ENCODE measurements around the gene ABLIM3. TPM values are rescaled to one million over a fixed set of nuclear protein-coding genes. Genes with fewer than 3 reads are reported as not detected.
A peak's percentile ranks its signal among the peaks of the same experiment; 100 is the strongest.

Gene ABLIM3
- total RNA-seq, 2 experiments from 2014 or later: 0.07 TPM; not detected in 1

GRCh38 chr5:149162401-149163084 is 21.2 kb downstream of the ABLIM3 start:
- ChIA-PET POLR2A (no interaction called here), CTCF (interaction anchor here (0.7 kb wide), 1 partner anchor 23 kb away, joined by 3 read pairs; no protein-coding TSS in a partner anchor)
- Mint-ChIP-seq H3K36me3 (ENCODE audit: low read depth) (no peaks in the 10 kb centered on the region), H3K9me3 (ENCODE audit: low read depth) (no peaks in the 10 kb centered on the region), H3K4me1 (no peaks in the 10 kb centered on the region), H3K27ac (no peak overlapping the region), H3K4me3 (no peak overlapping the region), H3K27me3 (no peaks in the 10 kb centered on the region)
- DNase-seq: no peak
- no peak for ATAC-seq
- intact Hi-C loops (cut with DNase I, micrococcal nuclease): no loop called here

DNA sequence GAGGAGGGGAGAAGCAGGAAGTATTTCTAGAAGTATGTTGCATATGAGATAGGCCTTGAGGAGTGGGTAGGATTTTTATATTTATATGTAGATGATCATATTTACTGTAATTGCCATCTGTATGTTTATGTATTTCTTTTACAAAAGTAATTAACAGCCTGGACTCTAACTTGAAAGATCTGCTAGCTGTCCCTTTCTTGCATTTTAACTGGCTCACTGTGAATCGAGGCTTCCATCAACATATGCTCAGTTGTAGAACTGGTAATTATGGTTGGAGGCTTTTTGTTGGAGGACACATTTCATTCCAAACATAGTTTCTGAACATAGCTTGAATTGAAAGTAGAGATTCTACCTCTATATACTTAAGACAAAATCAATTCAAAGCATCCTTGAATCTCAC is 23.4 kb downstream of the ABLIM3 start:
- H3K4me1 Mint-ChIP-seq: no peaks in the 10 kb centered on the region
- H3K36me3 Mint-ChIP-seq (ENCODE audit: low read depth): no peaks in the 10 kb centered on the region
- intact Hi-C loops (cut with DNase I, micrococcal nuclease): no loop called here
- POLR2A ChIA-PET: no interaction called here
- H3K9me3 Mint-ChIP-seq (ENCODE audit: low read depth): no peaks in the 10 kb centered on the region
- H3K27ac Mint-ChIP-seq: no peak overlapping the region
- DNase-seq (no peak), ATAC-seq (no peak)
- peaks cover 4% of the 10 kb centered on the region for H3K27me3 Mint-ChIP-seq
- CTCF ChIA-PET: interaction anchor here (0.8 kb wide), 1 partner anchor 58 kb away, joined by 4 read pairs; no protein-coding TSS in a partner anchor
- no peak overlapping the region for H3K4me3 Mint-ChIP-seq

DNA sequence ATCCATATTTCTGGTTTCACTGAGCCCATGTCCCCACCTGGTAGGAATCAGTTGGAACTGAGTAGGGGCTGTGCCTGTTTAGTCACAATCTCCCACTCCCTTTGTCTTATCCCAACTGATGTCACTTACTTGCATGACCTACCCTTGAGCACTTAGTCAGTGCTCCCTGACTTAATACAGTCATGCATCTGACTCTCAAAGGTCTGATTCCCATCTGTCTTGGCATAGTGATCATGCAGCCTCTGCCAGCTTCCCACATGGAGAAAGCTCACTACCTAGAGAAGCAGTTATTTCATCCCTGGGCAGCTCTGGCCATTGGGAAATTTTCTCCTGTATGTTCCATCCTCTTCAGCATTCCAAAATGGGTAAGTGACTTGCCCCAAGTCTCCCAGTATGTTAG is 24.8 kb downstream of the ABLIM3 start:
- Mint-ChIP-seq H3K27me3 (peaks cover 11% of the 10 kb centered on the region), H3K27ac (no peak overlapping the region), H3K4me1 (no peaks in the 10 kb centered on the region), H3K9me3 (ENCODE audit: low read depth) (no peaks in the 10 kb centered on the region), H3K4me3 (no peak overlapping the region), H3K36me3 (ENCODE audit: low read depth) (no peaks in the 10 kb centered on the region)
- CTCF ChIA-PET: interaction anchor here (0.6 kb wide), 1 partner anchor 433 kb away, joined by 3 read pairs; no protein-coding TSS in a partner anchor
- DNase-seq (no peak), ATAC-seq (no peak)
- intact Hi-C loops (cut with DNase I, micrococcal nuclease): no loop called here
- POLR2A ChIA-PET: no interaction called here

DNA sequence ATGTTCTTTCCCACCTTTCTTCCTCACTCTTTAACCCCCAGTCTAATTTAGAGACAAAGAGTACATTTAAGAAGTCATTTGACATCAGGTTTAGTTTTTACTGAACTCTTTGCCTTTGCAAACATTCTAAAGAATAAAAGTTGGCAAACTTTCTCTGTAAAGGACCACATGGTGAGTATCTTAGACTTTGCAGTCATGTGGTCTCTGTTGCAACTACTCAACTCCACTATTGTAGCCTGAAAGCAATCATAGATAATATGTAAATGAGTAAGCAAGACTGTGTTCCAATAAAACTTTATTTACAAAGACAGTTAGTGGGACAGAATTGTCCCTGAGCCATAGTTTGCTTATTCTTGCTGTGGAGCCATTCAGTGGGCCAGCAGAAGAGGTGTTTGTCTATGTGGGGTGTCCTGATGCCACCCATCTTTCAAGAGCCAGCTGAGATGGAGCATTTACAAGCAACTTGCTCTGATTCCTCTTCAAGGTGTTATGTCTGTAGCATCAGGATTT is 25.4 kb downstream of the ABLIM3 start:
- Mint-ChIP-seq H3K4me1 (peaks cover under 1% of the 10 kb centered on the region), H3K36me3 (ENCODE audit: low read depth) (no peaks in the 10 kb centered on the region), H3K27me3 (peaks cover 11% of the 10 kb centered on the region), H3K4me3 (no peak overlapping the region), H3K27ac (no peak overlapping the region), H3K9me3 (ENCODE audit: low read depth) (no peaks in the 10 kb centered on the region)
- ChIA-PET POLR2A (no interaction called here), CTCF (no interaction called here)
- DNase-seq (no peak), ATAC-seq (no peak)
- intact Hi-C loops (cut with DNase I, micrococcal nuclease): no loop called here

- H3K36me3 Mint-ChIP-seq (ENCODE audit: low read depth): no peaks in the 10 kb centered on the region
- H3K27me3 Mint-ChIP-seq: peaks cover 11% of the 10 kb centered on the region
- POLR2A ChIA-PET: no interaction called here
- no peak overlapping the region for H3K4me3 Mint-ChIP-seq
- CTCF ChIA-PET: interaction anchor here (1.2 kb wide), 1 partner anchor 116 kb away, joined by 3 read pairs; no protein-coding TSS in a partner anchor
- peaks cover 7% of the 10 kb centered on the region for H3K4me1 Mint-ChIP-seq
- DNase-seq: no peak
- no peaks in the 10 kb centered on the region for H3K9me3 Mint-ChIP-seq (ENCODE audit: low read depth)
- no peak overlapping the region for H3K27ac Mint-ChIP-seq
- intact Hi-C loops (cut with DNase I, micrococcal nuclease): no loop called here
- ATAC-seq: no peak
Measured at GRCh38 chr5:149168276-149168906, 27.1 kb downstream of the ABLIM3 start.

DNA sequence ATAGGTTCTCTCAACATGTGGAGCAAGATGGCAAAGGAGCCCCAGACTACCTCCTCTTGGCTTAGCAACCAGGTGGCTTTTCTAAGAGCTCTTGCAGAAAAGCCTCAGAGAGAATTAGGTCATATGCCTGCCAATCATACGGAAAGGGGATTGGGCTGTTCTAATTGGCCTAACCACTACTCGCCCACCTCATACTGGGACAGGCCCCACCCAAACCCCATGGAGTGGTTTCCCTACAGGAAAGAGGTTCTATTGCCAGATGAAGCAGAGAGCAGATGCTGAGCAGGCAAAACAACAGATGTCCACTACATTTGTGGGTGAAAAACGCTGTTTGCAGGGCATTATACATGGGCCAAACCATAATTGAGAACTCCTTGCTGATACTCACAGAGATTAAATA is 29.0 kb downstream of the ABLIM3 start:
- Mint-ChIP-seq H3K4me3 (no peak overlapping the region), H3K4me1 (peaks cover 7% of the 10 kb centered on the region), H3K27ac (no peak overlapping the region), H3K36me3 (ENCODE audit: low read depth) (no peaks in the 10 kb centered on the region), H3K27me3 (peaks cover 11% of the 10 kb centered on the region), H3K9me3 (ENCODE audit: low read depth) (no peaks in the 10 kb centered on the region)
- POLR2A ChIA-PET: no interaction called here
- no peak for ATAC-seq
- intact Hi-C loops (cut with DNase I, micrococcal nuclease): no loop called here
- CTCF ChIA-PET: no interaction called here
- no peak for DNase-seq

GRCh38 chr5:149172261-149172660 is 31.0 kb downstream of the ABLIM3 start:
- Mint-ChIP-seq H3K36me3 (ENCODE audit: low read depth) (no peaks in the 10 kb centered on the region), H3K4me3 (no peak overlapping the region), H3K4me1 (peaks cover 7% of the 10 kb centered on the region), H3K27me3 (peaks cover 11% of the 10 kb centered on the region), H3K27ac (no peak overlapping the region), H3K9me3 (ENCODE audit: low read depth) (no peaks in the 10 kb centered on the region)
- ATAC-seq: peak; percentile 60
- DNase-seq: peak; percentile 42
- ChIA-PET CTCF (no interaction called here), POLR2A (no interaction called here)
- intact Hi-C loops (cut with DNase I, micrococcal nuclease): no loop called here

- ATAC-seq (no peak), DNase-seq (no peak)
- no peaks in the 10 kb centered on the region for H3K36me3 Mint-ChIP-seq (ENCODE audit: low read depth)
- CTCF ChIA-PET: no interaction called here
- POLR2A ChIA-PET: no interaction called here
- no peak overlapping the region for H3K4me3 Mint-ChIP-seq
- no peak overlapping the region for H3K27ac Mint-ChIP-seq
- intact Hi-C loops (cut with DNase I, micrococcal nuclease): no loop called here
- H3K4me1 Mint-ChIP-seq: peaks cover 7% of the 10 kb centered on the region
- no peaks in the 10 kb centered on the region for H3K9me3 Mint-ChIP-seq (ENCODE audit: low read depth)
- peaks cover 10% of the 10 kb centered on the region for H3K27me3 Mint-ChIP-seq
Measured at GRCh38 chr5:149172709-149173505, 31.6 kb downstream of the ABLIM3 start.

GRCh38 chr5:149174847-149175234 is 33.5 kb downstream of the ABLIM3 start:
- Mint-ChIP-seq H3K4me3 (no peak overlapping the region), H3K27ac (no peak overlapping the region), H3K36me3 (ENCODE audit: low read depth) (no peaks in the 10 kb centered on the region), H3K27me3 (peaks cover 6% of the 10 kb centered on the region), H3K4me1 (peaks cover 7% of the 10 kb centered on the region), H3K9me3 (ENCODE audit: low read depth) (no peaks in the 10 kb centered on the region)
- ATAC-seq (no peak), DNase-seq (no peak)
- intact Hi-C loops (cut with DNase I, micrococcal nuclease): no loop called here
- CTCF ChIA-PET: no interaction called here
- POLR2A ChIA-PET: no interaction called here

GRCh38 chr5:149175346-149176105 is 34.2 kb downstream of the ABLIM3 start:
- peaks cover 7% of the 10 kb centered on the region for H3K4me1 Mint-ChIP-seq
- ChIA-PET POLR2A (no interaction called here), CTCF (interaction anchor here (1.2 kb wide), 1 partner anchor 88 kb away, joined by 3 read pairs; no protein-coding TSS in a partner anchor)
- DNase-seq (no peak), ATAC-seq (no peak)
- no peaks in the 10 kb centered on the region for H3K36me3 Mint-ChIP-seq (ENCODE audit: low read depth)
- no peak overlapping the region for H3K27ac Mint-ChIP-seq
- H3K27me3 Mint-ChIP-seq: peaks cover 2% of the 10 kb centered on the region
- H3K4me3 Mint-ChIP-seq: no peak overlapping the region
- no peaks in the 10 kb centered on the region for H3K9me3 Mint-ChIP-seq (ENCODE audit: low read depth)
- intact Hi-C loops (cut with DNase I, micrococcal nuclease): no loop called here

DNA sequence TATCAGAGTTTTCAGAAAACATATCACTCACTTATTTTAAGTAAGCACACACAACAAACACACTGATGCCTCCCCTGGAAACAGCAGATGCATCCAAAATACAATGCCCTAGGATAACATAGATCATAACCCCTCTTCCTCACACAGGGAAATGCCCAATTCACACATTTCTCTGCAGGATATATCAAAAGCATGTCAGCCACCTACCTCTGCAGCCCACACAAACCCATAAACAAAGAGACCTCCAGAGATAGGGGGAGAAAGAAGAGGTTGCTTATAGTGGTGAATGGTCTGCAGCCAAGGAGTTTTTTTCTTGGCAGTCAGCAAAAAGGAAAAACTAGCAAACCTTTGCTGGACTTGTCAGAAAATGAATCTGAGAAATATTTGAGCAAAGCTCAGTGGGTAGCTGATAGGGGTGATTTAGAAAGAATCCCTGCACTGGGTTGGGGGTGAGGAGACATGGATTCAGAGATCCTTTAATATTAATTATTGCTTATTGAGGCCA is 36.1 kb downstream of the ABLIM3 start:
- ATAC-seq (no peak), DNase-seq (no peak)
- Mint-ChIP-seq H3K27me3 (peaks cover 6% of the 10 kb centered on the region), H3K4me1 (peaks cover 3% of the 10 kb centered on the region), H3K27ac (no peak overlapping the region), H3K9me3 (ENCODE audit: low read depth) (no peaks in the 10 kb centered on the region), H3K36me3 (ENCODE audit: low read depth) (no peaks in the 10 kb centered on the region), H3K4me3 (no peak overlapping the region)
- CTCF ChIA-PET: no interaction called here
- intact Hi-C loops (cut with DNase I, micrococcal nuclease): no loop called here
- POLR2A ChIA-PET: no interaction called here
